GM10248 (cell line): ENCODE measurements around the gene GRK4.

Experiments
- CTCF ChIA-PET: fragments of 300-600 bp; sonication (Branson Sonifier 250); formaldehyde crosslinking; extraction: SDS; loops from one replicate; lab custom pipeline; 2021; ENCODE audit warnings: antibody characterized with exemption; lab: Yijun Ruan, JAX
- POLR2A ChIA-PET: fragments of 350-650 bp; sonication (Branson Sonifier 250); formaldehyde crosslinking; extraction: SDS; loops from one replicate; lab custom pipeline; 2020; ENCODE audit warnings: antibody characterized with exemption; lab: Yijun Ruan, JAX
- DNase-seq: peaks from one replicate; pipeline ENCODE4 v3.0.0; 2012; ENCODE audit errors: extremely low spot score
- TF ChIP-seq, protein P1 (sequence below): IDR thresholded peaks from 2 replicates; pipeline ENCODE4 v1.5.1; 2012; ENCODE audit warnings: mild to moderate bottlenecking, low read depth; ENCODE audit errors: extremely low read depth, missing control alignments, control extremely low read depth

Gene GRK4

DNA sequence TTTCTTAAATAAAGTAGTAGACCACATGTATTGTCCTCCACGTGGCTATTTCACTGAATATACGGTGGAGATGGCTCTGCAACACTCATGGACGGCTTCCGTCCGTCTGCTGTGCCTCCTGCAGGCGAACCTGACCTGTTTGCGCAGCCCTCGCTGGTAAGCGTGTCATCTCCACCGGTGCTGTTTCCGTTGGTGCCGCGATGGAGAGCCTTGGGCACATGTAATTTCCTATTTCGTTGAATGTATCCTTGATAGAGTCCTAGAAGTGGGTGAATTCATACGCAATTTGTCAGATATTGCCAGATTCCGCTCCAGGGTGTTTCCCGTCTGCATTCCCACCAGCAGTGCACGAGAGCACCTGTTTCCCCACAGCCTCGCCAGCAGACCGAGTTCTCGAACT, 62.5 kb downstream of the GRK4 start:
- ChIA-PET CTCF (no interaction called here), POLR2A (no interaction called here)
- DNase-seq: no peak
- TF ChIP-seq, protein P1, sequence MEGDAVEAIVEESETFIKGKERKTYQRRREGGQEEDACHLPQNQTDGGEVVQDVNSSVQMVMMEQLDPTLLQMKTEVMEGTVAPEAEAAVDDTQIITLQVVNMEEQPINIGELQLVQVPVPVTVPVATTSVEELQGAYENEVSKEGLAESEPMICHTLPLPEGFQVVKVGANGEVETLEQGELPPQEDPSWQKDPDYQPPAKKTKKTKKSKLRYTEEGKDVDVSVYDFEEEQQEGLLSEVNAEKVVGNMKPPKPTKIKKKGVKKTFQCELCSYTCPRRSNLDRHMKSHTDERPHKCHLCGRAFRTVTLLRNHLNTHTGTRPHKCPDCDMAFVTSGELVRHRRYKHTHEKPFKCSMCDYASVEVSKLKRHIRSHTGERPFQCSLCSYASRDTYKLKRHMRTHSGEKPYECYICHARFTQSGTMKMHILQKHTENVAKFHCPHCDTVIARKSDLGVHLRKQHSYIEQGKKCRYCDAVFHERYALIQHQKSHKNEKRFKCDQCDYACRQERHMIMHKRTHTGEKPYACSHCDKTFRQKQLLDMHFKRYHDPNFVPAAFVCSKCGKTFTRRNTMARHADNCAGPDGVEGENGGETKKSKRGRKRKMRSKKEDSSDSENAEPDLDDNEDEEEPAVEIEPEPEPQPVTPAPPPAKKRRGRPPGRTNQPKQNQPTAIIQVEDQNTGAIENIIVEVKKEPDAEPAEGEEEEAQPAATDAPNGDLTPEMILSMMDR: no peak

DNA sequence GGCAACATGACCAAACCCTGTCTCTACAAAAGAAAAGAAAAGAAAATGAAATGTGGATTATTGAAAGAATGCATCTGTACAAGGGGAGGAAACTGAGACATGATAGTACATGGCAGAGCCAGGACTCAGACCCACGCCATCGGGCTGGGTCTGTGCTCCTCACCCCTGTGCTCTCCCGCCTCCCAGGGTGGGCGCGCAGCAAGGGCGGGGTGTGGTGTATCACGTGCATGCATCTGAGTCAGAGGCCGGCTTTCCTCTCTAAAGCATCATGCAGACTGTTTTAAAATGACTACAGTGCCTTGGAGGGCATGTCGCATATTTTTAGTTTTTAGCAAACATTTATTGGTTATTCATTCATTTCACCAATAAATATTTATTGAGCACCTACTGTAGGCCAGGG, 63.2 kb downstream of the GRK4 start:
- TF ChIP-seq, protein P1: no peak
- no peak for DNase-seq
- ChIA-PET CTCF (no interaction called here), POLR2A (no interaction called here)

DNA sequence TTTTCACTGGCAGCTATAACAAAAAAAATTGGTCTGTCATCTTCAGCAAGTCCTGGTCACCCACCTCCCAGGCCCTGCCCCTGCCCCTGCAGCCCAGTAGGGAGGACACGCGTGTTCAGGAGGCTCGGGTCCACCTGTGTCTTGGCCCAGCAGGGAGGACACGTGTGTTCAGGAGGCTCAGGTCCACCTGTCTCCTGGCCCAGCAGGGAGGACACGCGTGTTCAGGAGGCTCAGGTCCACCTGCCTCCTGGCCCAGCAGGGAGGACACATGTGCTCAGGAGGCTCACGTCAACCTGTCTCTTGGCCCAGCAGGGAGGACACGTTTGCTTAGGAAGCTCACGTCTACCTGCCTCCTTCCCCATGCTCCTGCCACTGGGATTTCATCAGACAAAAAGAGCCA, 66.1 kb downstream of the GRK4 start:
- ChIA-PET POLR2A (no interaction called here), CTCF (no interaction called here)
- TF ChIP-seq, protein P1: no peak
- DNase-seq: no peak

DNA sequence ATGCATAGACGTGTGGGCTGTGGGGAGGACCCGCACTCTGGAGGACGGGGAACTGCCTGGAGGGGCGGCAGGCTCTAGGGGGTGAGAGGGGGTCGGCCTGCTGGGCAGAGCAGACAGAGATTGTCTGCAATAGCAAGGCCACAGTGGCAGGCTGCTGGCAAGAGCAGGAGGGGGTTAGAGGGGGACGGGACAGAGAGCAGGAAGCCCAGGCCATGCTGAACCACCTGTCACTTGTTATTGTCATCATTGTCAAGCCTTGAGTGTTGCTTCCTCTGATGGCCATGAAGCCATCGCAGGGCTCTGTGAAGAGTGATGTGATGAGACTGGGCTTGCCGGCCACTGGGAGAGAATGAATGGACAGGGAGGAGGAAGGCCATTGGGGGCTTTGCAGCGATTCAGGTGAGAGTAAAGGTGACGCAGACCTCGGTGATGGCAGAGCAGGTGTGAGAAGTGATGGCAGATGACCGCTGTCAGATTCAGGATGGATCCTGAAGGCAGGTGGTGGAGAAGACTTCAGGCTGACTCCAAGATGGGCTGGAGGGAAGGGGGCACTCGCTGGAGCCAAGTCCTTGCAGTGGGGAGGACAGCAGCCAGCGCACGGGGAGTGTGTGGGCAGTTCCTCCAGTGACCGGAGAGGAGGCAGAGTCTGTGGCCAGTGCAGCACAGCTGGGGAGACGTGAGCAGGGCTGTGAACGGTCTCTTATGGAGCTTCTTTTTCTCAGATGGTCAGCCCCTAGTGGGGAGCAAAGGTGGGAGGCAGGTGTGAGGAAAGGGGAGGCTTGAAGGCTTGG, 67.4 kb downstream of the GRK4 start:
- POLR2A ChIA-PET: no interaction called here
- TF ChIP-seq, protein P1: no peak
- no peak for DNase-seq
- CTCF ChIA-PET: interaction anchor here (0.9 to 2.7 kb wide), 2 partner anchors 11 to 17 kb away, joined by 3 to 9 read pairs; no protein-coding TSS in a partner anchor

DNA sequence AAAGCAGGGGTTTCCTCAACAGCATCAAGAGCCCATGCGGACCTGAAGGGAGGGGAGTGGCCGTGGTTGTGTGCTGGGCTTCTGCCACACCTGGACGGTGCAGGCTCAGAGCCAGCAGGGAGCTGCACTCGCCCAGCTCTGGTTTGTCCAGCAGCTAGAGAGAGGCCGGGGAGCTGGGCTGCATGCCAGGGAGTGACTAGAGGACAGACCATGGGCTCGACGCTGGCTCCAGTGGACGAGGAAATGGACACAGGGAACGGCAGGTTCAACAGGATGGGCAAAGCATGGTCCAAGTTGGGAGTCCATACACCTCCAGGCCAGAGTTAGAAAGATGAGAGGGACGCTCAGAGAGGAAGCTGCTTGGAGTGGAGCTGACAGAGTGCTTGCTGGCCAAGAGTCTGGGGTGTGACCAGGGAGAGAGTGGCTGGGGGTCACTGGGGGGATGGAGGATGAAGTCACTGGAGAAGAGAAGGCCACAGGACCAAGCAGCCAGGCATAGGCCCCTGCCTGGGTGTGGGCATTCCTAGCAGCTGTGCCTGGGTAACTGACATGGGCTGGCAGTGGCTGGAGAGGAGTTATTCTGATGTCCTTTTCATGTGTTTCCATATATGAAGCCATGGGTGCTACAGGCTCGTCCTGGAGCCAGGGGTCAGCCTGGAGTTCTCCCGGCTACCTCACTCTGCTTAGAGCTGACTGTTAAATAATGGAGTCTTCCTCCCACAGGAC, 68.1 kb downstream of the GRK4 start:
- DNase-seq: no peak
- TF ChIP-seq, protein P1: no peak
- ChIA-PET CTCF (interaction anchor here (0.9 to 2.7 kb wide), 4 partner anchors 10 to 53 kb away, joined by 3 to 12 read pairs (median 6); no protein-coding TSS in a partner anchor), POLR2A (no interaction called here)

DNA sequence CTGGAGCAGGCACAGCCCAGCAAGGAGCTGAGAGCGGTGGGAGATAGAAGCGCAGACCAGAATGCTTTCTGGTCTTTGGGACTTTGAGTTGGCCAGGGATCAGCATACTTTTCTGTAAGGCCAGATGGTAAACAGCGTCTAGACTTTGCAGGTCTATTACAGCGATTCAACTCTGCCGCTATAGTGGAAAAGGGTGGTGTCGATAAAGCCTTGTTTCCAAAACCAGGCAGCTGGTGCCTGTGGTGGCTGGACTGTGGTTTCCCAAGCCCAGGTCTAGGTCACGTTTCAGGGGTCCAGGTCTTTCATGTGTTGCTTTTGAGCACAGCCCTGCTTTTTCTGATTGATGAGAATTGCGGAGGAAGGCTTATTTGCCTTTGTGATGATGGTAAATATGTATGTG, 70.9 kb downstream of the GRK4 start:
- ChIA-PET CTCF (interaction anchor here (1.5 to 5.3 kb wide), 4 partner anchors 19 to 71 kb away, joined by 4 to 39 read pairs (median 9); partner anchors contain the start of genes GRK4 and NOP14), POLR2A (no interaction called here)
- TF ChIP-seq, protein P1: no peak
- no peak for DNase-seq
